SHP77 (cell line): Measurements from ENCODE around the gene UBTD1.
"Not testable (repeated sequence)": the region's sequence is repeated elsewhere in the genome, so short reads cannot be mapped to it uniquely, and the experiment has no call there.

Experiments used
- DNase-seq, 2 experiments: peaks; one replicate each; lab custom pipeline; 2025; lab: John Stamatoyannopoulos, UW

The UBTD1 gene

DNA sequence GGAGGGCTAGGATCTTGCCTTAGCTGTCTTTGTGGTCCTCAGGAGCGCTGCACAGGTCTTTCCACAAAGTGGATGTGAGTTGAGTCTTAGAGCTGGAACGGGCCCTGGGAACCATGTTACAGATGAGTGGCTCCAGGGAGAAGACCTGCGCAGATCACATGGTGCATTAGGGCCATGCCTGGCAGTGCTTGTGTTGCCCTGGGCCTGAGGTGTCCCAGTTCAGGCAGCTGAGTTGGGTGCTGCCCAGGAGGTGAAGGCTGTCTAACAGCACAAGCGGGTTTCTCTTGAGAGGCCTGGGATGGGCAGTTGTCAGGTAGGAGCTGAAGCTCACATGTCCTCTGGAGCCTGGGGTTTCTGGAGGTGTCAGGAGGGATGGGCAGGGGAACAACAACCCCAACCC, 40.1 kb downstream of the UBTD1 start:
- DNase-seq = no peak

DNA sequence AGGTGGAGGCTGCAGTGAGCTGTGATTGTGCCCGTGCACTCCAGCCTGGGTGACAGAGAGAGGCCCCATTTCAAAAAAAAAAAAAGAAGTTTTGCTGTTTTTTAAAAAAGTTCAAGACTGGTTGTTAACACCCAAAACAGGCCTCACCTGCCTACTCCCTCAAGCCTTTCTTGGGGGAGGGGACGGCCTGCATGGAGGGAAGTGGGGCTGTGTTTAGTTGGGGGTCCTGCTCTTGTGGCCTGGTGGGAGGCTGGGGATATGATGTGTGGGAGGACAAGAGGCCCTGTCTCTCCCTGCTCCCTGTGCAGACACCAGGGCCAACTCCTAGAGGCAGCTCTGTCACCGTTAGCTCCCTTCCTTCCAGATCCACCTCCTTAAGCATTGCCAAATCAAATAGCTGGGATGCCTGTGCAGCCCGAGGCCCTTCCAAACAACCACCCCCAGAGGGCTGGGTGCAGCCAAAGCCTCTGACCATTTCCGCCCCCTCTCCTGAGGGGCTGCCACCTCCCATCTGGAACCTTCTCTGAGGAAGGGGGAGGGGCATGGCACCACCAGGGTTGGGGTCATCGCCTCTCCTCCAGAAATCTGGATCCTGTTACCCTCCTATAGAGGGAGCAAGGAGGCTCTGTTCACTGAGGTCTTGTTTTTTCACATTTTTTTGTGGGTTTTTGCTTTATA, 40.9 kb downstream of the UBTD1 start:
- DNase-seq = no peak

DNA sequence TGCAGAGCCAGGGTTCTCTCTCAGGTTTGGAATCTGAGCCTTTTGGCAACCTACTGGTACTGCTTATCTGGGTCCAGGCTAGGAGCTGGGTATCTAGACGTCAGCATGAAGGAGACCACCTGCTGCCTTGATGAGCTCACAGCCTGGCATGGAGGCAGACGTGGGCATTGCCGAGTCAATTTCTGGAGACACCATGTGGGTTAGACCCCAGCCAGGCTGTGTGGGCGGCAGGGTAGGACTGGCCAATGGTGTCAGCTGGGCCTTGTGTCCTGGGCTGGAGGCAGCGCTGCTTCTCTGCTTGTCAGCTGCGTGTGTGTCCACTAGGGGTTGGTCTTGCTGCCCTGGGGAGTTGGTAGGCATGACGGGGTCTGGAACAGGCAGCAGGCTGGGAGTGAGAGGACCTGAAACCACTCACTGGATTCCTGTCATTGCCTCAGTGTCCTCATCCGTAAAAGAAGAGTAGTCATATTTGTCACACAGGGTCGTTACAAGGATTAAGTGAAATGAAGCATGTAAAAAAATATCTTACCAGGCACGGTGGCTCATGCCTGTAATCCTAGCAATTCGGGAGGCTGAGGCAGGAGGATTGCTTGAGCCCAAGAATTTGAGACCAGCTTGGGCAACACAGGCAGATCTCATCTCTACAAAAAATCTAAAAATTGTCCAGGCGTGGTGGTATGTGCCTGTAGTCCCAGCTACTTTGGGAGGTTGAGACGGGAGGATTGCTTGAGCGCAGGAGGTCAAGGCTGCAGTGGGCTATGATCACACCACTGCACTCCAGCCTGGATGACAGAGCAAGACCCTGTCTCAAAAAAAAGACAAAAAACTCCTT, 42.2 kb downstream of the UBTD1 start:
- DNase-seq = no peak

DNA sequence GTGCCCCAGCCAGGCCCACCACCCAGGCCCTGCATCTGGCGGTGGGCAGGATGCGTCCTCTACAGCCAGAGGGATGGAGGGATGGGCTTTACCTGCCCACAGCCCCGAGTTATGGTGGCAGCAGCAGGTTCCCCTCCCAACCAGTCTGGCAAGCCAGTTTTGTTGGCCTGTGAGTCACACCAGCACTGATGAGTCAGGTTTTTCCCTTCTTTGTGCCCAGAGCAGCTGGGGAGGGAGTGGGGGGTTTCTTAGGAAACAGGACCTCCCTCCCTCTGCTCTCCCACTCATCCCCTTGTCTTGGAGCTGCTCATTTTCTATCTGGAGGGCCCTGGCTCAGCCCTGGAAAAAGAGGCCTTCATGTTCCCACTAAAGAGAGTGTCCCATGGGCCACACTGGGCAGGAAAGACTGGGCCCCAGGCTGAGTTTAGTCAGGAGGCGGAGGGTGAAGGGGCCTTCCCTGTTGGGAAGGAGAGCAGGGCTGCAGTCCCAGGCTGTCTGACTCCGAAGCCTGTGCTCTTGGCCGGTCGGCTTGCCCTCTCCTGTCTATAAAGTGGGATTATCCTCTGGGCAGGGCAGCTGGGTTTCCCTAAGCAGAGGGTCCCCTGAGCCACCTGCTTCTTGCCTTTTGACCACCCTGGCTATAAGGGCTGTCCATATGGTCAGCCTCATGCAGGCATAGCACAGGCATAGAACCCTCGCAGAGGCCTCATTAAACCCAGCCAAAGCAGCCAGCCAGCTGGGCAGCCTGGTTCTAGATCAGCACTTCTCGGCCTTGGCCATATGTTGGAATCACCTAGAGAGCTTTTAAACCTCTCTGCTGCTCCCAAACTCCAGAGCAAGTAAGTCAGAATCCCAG, 43.7 kb downstream of the UBTD1 start:
- no peak for DNase-seq

DNA sequence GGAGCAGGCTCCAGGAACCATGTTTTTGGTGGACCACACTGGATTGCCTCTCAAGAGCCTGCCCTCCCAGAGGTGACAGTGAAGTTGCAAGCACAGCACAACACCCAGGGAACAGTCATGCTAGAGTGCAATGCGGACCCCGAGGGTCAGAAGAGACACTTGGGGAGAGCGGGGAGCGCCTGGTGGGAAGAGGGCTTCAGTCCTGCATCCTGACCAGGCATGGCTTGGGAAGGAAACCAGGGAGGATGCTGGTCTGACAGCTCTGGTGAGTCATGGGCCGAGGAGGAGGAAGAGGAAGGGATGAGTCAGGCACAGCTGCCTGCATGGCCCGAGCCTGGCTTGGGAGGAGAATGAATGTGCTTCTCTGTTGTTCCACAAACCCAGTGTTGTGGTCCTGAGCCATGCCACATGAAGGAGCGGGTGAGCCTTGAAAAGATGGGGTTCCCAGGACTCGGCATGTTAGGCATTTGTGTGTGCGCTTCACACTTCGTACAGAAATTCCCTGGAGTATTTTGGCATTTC, 44.4 kb downstream of the UBTD1 start:
- DNase-seq = peak in 1 of 2 experiments; percentile 26

DNA sequence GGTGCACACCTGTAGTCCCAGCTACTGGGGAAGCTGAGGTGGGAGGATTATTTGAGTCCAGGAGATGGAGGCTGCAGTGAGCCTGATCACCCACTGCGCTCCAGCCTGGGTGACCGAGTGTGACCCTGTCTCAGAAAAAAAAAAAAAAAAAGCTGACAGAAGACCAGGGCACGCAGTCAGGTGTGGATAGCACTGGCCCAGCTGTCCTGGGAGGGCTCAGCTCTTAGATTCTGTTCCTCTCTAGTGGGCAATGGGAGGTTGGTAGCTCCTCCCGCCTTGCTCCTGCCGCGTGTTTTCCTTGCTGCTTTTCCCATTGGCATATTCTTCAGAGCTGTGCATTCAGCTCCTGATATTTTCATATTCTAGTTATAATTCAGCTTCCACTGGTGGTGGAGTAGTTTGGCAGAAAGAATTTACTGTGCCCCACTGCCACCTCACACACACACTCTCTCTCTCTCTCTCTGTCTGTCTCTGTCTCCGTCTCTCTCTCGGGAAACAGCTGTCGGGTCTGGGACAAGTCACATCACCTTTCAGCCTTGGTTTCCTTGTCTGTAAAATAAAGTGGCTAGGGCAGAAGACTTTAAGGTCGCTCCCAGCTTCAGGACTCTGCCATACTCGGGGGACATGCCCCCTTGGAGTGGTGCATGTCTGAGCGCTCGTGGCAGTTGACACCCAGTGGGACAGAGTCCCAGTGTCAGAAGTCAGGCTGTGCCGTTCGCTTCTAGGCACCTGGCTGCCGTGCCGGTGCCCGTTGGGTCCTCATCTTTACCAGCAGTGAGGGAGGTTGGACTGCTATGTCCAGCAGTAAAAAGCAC, 47.9 kb downstream of the UBTD1 start:
- DNase-seq = no peak

DNA sequence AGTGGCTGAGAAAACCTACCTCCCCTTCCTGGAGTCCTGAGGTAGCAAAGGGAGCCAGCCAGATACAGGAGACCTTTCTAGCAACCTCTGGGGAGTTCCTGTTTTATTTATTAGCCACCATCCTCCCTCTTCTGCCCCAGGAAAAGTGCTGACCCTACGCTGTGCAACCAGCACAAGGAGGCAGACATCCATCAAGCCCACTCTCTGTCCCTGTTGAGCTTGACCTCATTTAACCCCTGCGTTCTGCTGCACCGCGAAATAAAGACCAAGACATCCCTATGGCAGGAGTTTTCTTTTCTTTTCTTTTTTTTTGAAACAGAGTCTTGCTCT, 48.5 kb downstream of the UBTD1 start:
- DNase-seq = no peak

DNA sequence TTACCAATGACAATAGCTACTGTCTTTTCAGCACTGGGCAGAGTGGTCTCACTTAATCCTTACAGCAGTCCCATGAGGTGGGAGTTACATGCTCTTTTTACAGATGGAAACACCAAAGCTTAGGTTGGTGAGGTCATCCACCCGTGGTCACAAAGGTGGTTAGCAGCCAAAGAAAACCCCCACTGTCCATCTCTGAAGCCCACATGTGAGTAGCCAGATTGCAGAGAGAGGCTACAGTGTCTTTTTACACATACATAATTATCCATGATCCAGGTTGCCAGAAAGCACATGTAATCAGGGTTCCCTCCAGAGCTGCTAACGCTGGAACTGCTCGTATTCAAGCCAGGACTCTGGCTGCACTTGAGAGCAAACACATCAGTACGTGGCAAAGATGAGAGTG, 49.2 kb downstream of the UBTD1 start:
- no peak for DNase-seq

DNA sequence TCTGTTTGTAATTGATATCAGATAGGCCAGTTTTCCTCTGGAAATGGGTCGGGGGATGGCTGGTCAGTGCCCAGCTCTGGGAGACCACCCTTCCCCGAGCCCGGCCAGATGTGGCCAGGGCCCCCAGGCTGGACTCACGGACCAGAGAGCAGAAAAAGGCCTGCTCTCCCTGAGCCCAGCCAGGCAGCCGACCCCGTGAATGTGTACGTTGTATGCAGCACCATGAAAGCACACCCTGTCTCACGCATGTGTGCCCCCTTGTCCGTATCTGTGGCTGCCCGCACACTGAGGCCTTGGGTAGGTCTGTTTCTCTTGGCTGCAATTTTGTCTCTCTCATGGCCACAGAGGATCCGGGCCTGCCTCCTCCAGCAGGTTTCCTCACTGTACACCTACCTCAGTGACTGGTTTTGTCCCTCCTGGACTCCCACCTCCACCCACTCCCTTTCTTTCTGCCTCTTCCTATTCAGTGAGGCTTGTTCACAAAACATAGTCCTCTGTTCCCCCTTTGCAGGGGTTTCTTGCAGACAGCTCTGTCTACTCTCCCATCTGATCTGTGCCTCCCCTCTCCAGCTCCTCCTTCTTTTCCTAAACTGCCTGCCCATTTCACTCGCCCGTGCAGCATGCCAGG, 50.2 kb downstream of the UBTD1 start:
- DNase-seq = no peak

DNA sequence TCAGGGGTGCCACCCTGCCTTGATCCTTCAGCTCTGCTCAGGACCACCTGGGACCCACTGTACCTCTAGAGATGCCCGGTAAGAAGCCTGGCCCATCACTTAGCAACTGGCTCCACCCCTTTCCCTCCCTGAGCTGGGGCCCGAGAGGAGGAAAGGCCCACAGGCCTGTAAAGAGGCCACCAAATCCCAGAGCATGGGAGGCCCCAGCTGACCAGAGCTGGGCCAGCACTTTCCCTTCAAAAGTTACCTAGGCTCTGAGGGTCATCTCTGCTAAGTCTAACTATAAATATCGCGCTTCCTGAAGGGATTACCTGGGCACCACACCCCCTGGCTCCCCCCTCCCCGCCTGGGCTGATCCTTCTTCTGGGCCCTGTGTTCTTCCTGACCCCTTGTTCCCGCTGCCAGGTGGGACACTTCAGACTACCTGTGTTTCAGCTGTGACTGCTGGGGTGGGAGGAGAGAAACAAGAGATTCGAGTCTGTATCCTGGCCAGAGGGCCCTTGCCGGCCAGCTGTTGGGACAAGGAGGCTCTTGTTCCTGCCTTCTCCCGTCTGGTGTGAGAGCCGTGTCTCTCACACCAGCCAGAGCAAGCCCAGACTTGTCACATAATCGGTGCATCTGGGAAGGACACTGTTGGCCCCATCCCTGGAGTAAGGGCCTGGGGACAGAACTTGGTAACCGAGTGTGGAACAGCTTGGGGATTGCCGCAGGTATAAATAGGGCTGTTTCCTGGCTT, 51.0 kb downstream of the UBTD1 start:
- peak in 1 of 2 experiments; percentile 43 for DNase-seq

DNA sequence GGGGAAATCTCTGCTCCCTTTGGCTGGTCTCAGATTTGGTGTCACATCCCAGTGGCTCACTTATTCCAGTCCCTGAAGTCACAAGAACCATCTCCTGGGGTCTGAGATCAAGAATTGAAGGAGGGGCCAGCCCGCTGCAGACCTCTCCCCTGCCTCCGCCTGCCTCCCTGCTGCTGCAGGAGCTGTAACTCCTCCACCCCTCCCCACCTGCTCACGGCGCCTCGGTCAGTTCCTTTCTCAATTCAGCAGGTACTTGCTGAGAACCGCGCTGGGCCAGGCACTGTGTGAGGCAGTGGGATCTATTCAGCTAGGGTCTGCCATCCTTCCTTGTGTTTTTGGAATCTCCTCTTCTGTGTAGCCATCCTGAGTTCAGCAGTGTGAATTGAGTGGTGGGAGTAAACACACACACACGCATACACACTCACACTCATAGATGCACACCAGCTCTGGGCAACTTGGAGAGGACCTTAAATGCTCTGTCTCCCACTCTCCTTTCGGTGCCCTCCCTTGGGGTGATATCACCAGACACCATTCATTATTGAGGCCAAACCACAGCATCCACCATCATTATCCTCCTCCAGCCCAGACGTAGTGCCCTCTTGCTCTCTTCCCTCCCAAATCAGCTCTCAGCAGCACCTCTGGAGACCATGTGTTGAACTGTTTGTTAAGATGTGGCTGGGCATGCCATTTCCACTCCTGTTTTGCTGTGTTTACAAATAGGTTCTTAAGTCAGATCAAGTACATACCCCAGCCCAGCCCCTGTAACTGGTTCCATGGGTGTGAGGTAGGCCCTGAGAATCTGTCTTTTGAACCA, 51.8 kb downstream of the UBTD1 start:
- no peak for DNase-seq

DNA sequence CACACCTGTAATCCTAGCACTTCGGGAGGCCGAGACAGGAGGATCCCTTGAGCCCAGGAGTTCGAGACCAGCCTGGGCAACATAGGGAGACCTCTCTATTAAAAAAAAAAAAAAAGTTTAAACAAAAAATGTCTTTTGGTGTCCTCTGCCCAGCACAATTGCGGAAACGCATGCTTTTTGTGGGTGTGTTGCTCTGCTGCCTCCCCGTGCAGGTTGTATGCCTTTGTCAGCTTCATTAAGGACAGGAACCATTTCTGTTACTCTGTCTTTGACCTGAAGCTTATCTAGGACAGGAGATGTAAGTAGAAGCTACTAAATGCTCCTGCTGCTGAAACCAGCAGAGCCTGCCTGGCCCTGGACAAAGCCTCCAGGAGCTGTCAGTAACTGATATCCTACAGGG, 52.5 kb downstream of the UBTD1 start:
- DNase-seq = no peak

DNA sequence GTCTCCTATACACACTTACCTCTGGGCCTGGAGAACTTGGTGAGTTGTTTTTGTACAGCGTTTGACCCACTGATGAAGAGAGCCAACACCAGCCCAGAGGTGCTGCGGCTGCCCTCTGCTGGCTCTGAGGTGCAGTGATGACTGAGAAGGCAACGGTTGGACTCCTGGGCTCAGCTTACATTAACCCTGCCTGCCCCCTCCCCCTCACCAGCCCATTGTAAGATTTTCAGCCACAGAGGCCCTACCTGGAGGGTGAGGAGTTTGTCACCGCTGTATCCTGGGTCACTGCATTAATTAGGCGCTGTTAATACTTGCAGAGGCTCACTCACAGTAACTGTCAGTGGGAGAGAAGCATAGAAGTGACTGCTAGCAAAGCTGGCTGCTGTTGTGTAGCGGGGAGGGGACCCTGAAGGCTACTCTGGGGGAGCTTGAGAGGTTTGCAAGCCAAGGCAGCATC, 54.9 kb downstream of the UBTD1 start:
- peak in 1 of 2 experiments; percentile 54 for DNase-seq

DNA sequence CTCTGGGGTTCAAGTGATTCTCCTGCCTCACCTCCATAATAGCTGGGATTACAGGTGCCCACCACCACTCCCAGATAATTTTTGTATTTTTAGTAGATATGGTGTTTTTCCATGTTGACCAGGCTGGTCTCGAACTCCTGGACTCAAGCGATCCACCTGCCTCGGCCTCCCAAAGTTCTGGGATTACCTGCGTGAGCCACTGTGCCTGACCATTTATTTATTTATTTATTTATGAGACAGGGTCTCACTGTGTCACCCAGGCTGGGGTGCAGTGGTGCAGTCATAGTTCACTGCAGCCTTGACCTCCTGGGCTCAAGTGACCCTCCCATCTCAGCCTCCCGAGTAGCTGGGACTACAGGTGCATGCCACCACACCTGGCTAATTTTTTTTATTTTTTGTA, 55.6 kb downstream of the UBTD1 start:
- not testable (repeated sequence) for DNase-seq

DNA sequence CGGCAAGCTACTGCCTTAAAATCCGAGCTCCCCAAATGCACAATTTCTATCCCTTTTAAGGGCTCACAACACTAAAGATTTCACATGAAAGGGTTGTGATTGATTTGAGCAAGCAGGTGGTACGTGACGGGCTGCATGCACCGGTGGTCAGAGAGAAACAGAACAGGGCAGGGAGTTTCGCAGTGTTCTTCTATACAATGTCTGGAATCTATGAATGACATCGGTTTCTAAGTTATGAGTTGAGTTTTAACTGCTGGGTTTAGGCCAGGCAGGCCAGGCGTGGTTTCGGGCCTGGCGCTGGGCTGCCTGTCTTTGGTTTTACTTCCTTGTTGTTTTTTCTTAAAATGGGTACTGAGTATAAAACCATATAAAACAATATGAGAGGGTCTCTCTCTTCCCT, 56.8 kb downstream of the UBTD1 start:
- DNase-seq = not testable (repeated sequence)

DNA sequence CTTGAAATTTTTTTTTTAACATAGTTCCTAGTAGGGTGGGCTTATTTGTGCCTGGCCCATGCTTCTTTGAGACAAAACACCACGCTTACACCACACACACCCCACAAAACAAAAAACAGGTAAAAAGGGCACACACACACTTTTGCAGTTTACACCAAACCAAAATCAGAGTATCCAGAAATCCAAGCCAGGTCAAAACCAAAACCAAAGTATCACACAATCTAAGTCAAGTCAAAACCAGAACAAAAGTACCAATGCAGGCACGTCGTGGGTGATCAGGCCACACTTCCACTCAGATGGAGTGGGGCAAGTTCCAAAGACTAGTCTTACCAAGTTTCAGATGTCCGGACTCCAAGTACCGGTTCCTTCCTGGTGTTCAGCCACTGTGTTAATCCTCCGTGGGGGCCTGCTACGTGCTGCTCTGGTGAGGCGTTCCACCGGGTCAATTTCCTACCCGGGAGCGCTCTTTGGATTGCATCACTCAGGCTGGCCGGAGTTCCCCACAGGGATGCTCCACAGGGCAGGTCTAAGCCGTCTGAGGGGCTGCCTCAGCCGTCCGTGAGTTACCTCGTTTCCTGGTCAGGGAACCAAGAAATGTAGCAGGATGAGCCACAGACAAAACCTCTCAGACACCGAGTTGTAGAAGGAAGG, 62.1 kb downstream of the UBTD1 start:
- DNase-seq = not testable (repeated sequence)

DNA sequence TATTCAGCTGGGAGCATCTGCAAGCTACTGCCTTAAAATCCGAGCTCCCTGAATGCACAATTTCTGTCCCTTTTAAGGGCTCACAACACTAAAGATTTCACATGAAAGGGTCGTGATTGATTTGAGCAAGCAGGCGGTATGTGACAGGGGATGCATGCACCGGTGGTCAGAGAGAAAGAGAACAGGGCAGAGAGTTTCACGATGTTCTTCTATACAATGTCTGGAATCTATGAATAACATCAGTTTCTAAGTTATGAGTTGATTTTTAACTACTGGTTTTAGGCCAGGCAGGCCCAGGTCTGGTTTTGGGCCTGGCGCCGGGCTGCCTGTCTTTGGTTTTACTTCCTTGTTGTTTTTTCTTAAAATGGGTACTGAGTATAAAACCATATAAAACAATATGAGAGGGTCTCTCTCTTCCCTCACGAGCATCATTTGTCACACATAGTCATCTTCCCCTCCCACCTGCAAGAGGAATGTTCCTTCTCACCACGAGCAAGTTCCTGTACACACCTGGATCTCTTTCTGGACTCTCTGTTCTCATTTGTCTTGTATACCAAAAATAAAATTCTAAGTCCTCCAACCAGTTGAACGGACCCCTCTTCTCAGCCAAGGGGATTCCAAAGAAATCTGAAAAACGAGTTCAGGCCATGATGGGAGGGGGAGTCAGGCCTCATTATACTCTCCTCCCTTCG, 62.8 kb downstream of the UBTD1 start:
- not testable (repeated sequence) for DNase-seq

DNA sequence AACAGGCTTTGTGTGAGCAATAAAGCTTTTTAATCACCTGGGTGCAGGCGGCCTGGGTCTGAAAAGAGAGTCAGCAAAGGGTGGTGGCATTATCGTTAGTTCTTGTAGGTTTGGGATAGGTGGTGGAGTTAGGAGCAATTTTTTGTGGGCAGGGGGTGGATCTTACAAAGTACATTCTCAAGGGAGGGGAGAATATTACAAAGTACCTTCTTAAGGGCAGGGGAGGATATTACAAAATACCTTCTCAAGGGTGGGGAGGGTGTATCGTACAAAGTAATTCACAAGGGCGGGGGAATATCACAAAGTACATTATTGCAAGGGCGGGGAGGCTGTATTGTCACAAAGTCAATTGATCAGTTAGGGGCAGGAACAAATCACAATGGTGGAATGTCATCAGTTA, 63.6 kb downstream of the UBTD1 start:
- DNase-seq = not testable (repeated sequence)
